Skeletal muscle satellite cell (primary cell): ENCODE data around the gene CADM1.

Experiments
- H3K27me3 ChIP-seq: 2 replicates; pipeline ENCODE4 v1.7.0; 2013; ENCODE audit warnings: low read length; ENCODE audit not compliant: control insufficient read depth, insufficient read depth
- H3K36me3 ChIP-seq: 2 replicates; pipeline ENCODE4 v1.7.0; 2013; ENCODE audit warnings: mild to moderate bottlenecking, control low read depth, low read length; ENCODE audit not compliant: insufficient read depth
- H3K4me1 ChIP-seq: 2 replicates; pipeline ENCODE4 v1.7.0; 2013; ENCODE audit warnings: low read length; ENCODE audit not compliant: control insufficient read depth, insufficient read depth
- H3K4me2 ChIP-seq: 2 replicates; pipeline ENCODE4 v1.7.0; 2013; ENCODE audit warnings: mild to moderate bottlenecking, low read length
- H3K4me3 ChIP-seq: 2 replicates; pipeline ENCODE4 v1.7.0; 2013; ENCODE audit warnings: low read length
- H3K9ac ChIP-seq: 2 replicates; pipeline ENCODE4 v1.7.0; 2013; ENCODE audit warnings: mild to moderate bottlenecking, low read depth, low read length, moderate library complexity
- H3K9me3 ChIP-seq: replicated peaks from 2 replicates; pipeline ENCODE4 v1.7.0; 2013; ENCODE audit warnings: mild to moderate bottlenecking, control low read depth, low read length

The CADM1 gene

GRCh38 chr11:115344846-115345245 is 159.4 kb downstream of the CADM1 start:
- no peaks in the 10 kb centered on the region for H3K9me3 ChIP-seq
- H3K4me2 ChIP-seq = no peak overlapping the region
- no peaks in the 10 kb centered on the region for H3K4me1 ChIP-seq
- H3K36me3 ChIP-seq = no peaks in the 10 kb centered on the region
- no peaks in the 10 kb centered on the region for H3K27me3 ChIP-seq
- no peak overlapping the region for H3K9ac ChIP-seq
- H3K4me3 ChIP-seq = no peak overlapping the region

- H3K4me3 ChIP-seq = no peak overlapping the region
- H3K9me3 ChIP-seq = no peaks in the 10 kb centered on the region
- peaks cover under 1% of the 10 kb centered on the region for H3K27me3 ChIP-seq
- H3K4me2 ChIP-seq = no peak overlapping the region
- H3K4me1 ChIP-seq = no peaks in the 10 kb centered on the region
- no peak overlapping the region for H3K9ac ChIP-seq
- H3K36me3 ChIP-seq = no peaks in the 10 kb centered on the region
These were observed 162.1 kb downstream of the CADM1 start for GRCh38 chr11:115342142-115342541.

- no peak overlapping the region for H3K4me3 ChIP-seq
- no peaks in the 10 kb centered on the region for H3K9me3 ChIP-seq
- H3K27me3 ChIP-seq = peaks cover 7% of the 10 kb centered on the region
- H3K4me2 ChIP-seq = no peak overlapping the region
- no peaks in the 10 kb centered on the region for H3K4me1 ChIP-seq
- no peak overlapping the region for H3K9ac ChIP-seq
- H3K36me3 ChIP-seq = no peaks in the 10 kb centered on the region
These were observed 163.3 kb downstream of the CADM1 start for GRCh38 chr11:115340874-115341273.

- no peaks in the 10 kb centered on the region for H3K9me3 ChIP-seq
- no peak overlapping the region for H3K9ac ChIP-seq
These were observed 165.7 kb downstream of the CADM1 start for GRCh38 chr11:115338476-115338875.

GRCh38 chr11:115334932-115335788 is 169.1 kb downstream of the CADM1 start:
- no peaks in the 10 kb centered on the region for H3K36me3 ChIP-seq
- H3K27me3 ChIP-seq = peaks cover 7% of the 10 kb centered on the region
- H3K9ac ChIP-seq = no peak overlapping the region
- no peaks in the 10 kb centered on the region for H3K4me1 ChIP-seq
- no peak overlapping the region for H3K4me2 ChIP-seq
- H3K4me3 ChIP-seq = no peak overlapping the region
- no peaks in the 10 kb centered on the region for H3K9me3 ChIP-seq

More at GRCh38 chr11:115338476-115338875, 165.7 kb downstream of the CADM1 start:
- no peaks in the 10 kb centered on the region for H3K36me3 ChIP-seq
- no peak overlapping the region for H3K4me2 ChIP-seq
- H3K4me3 ChIP-seq = no peak overlapping the region
- H3K27me3 ChIP-seq = peaks cover 7% of the 10 kb centered on the region
- no peaks in the 10 kb centered on the region for H3K4me1 ChIP-seq

- Histone ChIP-seq H3K4me3 (no peak overlapping the region), H3K9me3 (no peaks in the 10 kb centered on the region), H3K27me3 (peaks cover 7% of the 10 kb centered on the region), H3K9ac (no peak overlapping the region), H3K36me3 (no peaks in the 10 kb centered on the region), H3K4me1 (no peaks in the 10 kb centered on the region), H3K4me2 (no peak overlapping the region)
These were observed 170.3 kb downstream of the CADM1 start for GRCh38 chr11:115333949-115334348.

GRCh38 chr11:115333121-115333520 is 171.1 kb downstream of the CADM1 start:
- Histone ChIP-seq H3K27me3 (peaks cover 7% of the 10 kb centered on the region), H3K9me3 (no peaks in the 10 kb centered on the region), H3K4me1 (no peaks in the 10 kb centered on the region), H3K4me3 (no peak overlapping the region), H3K9ac (no peak overlapping the region), H3K36me3 (no peaks in the 10 kb centered on the region), H3K4me2 (no peak overlapping the region)

GRCh38 chr11:115330684-115331482 is 173.3 kb downstream of the CADM1 start:
- Histone ChIP-seq H3K4me2 (no peak overlapping the region), H3K4me1 (no peaks in the 10 kb centered on the region), H3K9ac (no peak overlapping the region), H3K27me3 (no peaks in the 10 kb centered on the region), H3K9me3 (no peaks in the 10 kb centered on the region), H3K36me3 (no peaks in the 10 kb centered on the region), H3K4me3 (no peak overlapping the region)

GRCh38 chr11:115326526-115326925 is 177.7 kb downstream of the CADM1 start:
- no peaks in the 10 kb centered on the region for H3K9me3 ChIP-seq
- H3K9ac ChIP-seq = no peak overlapping the region
- H3K36me3 ChIP-seq = no peaks in the 10 kb centered on the region
- no peak overlapping the region for H3K4me2 ChIP-seq
- H3K4me1 ChIP-seq = no peaks in the 10 kb centered on the region
- no peak overlapping the region for H3K4me3 ChIP-seq
- no peaks in the 10 kb centered on the region for H3K27me3 ChIP-seq

GRCh38 chr11:115325523-115325922 is 178.7 kb downstream of the CADM1 start:
- no peaks in the 10 kb centered on the region for H3K36me3 ChIP-seq
- no peak overlapping the region for H3K9ac ChIP-seq
- no peaks in the 10 kb centered on the region for H3K4me1 ChIP-seq
- H3K9me3 ChIP-seq = no peaks in the 10 kb centered on the region
- H3K4me2 ChIP-seq = no peak overlapping the region
- H3K27me3 ChIP-seq = no peaks in the 10 kb centered on the region
- H3K4me3 ChIP-seq = no peak overlapping the region

- Histone ChIP-seq H3K9me3 (no peaks in the 10 kb centered on the region), H3K4me1 (no peaks in the 10 kb centered on the region), H3K36me3 (no peaks in the 10 kb centered on the region), H3K27me3 (no peaks in the 10 kb centered on the region), H3K4me3 (no peak overlapping the region), H3K9ac (no peak overlapping the region), H3K4me2 (peak overlapping the region; percentile 36)
These were observed 179.4 kb downstream of the CADM1 start for GRCh38 chr11:115324581-115325432.
